ENCODE measurements around the gene RFPL3.
"Not testable (repeated sequence)": the region's sequence is repeated elsewhere in the genome, so short reads cannot be mapped to it uniquely, and the experiment has no call there.

The RFPL3 gene

DNA sequence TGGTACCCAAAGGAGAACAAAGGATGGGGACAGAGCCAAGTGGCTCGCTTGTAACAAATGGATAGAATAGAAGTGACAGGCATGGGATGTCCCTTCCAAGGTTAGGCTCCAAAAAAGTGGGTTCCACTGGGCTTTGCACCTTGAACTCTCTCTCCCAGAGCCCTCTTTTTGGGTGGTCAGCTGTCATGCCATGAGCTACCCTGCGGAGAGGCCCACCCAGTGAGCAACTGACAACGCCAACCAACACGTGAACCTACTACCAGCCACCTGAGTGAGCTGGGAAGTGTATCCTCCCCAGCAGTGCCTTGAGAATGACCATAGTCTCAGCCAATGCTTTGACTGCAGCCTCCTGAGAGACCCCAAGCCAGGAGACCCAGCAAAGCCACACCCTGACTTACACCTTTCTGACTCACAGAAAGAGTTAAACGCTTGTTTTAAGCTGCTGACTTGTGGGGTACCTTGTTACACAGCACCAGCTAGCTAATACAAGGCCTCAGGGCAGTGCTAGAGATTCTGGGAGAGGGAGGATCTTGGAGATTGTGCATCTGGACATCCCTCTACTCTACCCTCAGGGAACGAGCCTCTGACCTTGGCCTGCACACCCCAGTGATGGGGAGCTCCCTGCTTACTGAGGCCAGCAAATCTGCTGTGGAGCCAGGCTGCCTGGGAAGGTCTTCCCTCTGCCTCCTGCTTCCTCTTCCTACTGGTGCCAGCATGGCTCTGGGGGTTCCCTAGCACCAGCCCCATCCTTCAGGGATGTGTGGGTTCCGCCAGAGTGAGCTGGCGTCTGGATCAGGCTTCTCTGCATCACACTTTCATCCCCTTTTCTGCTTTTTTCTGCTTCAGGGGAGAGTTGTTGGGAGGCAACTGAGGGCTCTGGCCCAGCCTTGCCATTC is 29.1 kb upstream of the RFPL3 start:
- intact Hi-C loops (cut with DNase I), result no loop called here
- DNase-seq, result peak in 1 of 10 donors; percentile 44

DNA sequence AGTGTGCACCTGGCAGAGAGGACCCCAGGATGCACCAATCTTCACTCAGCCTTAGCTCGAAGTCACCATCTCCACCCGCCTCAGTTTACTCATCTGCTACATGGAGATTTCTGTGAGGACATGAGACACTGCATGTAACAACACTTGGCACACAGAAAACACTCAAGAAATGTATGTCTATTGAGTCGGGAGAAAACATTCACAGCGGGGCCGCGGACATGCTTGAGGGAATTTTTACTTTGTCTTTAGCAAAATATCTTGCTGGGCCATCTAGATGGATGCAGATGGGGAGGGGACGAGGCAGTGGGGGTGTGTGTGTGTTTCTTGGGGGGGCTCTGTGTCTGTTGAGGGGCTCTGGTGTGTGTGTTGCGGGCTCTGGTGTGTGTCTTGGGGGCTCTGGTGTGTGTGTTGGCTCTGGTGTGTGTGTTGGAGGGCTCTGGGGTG is 28.4 kb upstream of the RFPL3 start:
- DNase-seq, result peak in 1 of 10 donors; percentile 38
- intact Hi-C loops (cut with DNase I), result no loop called here

DNA sequence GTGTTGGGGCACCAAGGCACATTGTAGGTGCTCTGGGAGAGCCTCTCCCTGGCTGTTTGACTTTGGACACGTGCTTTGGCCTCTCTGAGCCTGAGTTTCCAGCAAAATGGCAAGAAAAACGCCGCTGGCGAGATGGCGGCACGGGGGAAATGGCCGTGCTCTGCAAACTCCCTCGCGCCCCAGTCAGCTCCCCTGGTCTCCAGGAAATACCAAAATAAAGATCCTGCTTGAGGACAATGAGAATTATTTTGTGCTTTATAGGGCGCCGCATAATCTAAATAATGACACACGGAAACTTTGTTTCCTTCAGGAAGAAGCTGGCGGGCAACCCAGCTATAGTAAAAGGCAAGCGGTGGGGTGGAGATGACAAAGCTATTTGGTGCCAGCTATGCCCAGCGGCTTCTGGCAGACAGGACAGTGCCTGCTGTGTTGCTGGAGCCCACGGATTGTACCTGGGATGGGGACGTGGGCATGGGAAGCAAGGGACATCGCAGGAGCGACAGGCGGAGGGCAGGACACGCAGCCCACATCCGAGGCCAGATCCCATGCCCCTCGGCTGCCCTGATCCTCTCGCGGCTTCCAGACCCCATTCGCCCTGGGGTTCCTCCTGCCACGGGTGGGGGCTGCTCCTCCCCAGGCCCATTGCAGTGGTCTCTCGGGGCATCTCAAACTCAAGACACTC is 26.3 kb upstream of the RFPL3 start:
- DNase-seq, result no peak

DNA sequence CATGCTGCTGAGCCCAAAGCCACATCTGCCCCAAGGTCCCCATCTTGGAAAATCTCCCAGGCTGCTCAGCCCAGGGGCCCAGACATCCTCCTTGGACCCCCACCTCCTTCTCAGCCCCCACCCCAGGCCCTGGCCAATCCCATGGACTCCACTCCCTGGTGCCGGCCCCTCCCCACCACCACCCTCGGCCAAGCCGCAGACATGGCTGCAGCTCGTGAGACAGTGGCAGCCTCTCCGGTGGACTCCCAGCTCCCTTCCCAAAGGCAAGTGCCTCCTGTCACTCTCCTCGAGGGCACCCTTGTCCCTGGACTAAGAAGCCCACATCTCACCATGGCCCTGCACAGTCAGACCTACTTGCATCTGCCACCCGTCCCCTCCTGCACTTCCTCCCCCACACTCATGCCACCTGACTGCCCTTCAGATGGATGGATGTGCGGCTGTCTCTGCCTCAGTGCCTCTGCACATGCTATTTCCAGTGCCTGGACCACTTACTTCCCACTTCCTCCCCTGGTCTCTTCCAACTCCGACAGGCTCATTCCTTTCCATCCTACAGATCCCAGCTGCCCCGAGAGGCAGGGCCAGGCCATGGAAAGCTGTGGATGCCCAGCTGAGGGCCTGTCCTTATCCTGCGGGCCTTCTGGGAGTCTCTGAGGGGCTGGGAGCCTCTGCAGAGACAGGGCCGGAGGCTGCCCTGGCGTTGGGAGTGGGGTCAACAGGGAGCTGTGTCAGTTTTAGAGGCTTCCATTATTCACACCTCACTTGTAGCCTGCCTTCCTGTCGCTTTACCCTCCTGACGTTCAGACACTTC is 25.5 kb upstream of the RFPL3 start:
- intact Hi-C loops (cut with DNase I), result no loop called here
- peak in 1 of 10 donors; percentile 69 for DNase-seq

More for the DNA sequence above, 26.3 kb upstream of the RFPL3 start:
- intact Hi-C loops (cut with DNase I), result no loop called here

DNA sequence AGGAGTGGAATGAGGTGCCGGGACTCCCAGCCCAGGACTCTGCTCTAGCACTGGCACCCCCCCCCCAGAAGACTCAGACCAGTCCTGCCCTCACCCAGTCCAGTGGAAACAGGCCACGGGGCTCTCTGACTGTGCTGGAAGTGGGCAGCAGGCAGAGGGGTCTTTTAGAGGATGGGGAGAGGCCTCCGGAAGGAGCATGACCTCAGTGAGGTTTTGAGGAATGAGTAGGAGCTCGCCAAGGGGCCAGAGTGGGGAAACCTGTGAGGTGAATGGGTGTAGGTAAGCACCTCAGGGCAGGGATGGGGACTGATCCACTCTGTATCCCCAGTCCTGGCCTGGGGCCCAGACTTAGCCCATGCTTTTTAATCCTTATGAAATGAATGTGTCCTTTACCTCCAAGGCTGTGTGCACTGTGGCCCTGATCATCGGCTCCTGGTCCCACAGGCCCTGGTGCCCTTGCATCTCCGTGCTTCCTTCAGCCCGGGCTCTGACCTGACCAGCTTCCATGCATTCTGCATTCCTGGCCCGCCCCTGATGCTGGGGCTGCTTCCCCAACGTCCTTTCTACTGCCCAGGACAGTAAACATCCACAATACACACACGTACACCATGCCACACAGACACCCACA is 24.4 kb upstream of the RFPL3 start:
- intact Hi-C loops (cut with DNase I), result no loop called here
- DNase-seq, result no peak

DNA sequence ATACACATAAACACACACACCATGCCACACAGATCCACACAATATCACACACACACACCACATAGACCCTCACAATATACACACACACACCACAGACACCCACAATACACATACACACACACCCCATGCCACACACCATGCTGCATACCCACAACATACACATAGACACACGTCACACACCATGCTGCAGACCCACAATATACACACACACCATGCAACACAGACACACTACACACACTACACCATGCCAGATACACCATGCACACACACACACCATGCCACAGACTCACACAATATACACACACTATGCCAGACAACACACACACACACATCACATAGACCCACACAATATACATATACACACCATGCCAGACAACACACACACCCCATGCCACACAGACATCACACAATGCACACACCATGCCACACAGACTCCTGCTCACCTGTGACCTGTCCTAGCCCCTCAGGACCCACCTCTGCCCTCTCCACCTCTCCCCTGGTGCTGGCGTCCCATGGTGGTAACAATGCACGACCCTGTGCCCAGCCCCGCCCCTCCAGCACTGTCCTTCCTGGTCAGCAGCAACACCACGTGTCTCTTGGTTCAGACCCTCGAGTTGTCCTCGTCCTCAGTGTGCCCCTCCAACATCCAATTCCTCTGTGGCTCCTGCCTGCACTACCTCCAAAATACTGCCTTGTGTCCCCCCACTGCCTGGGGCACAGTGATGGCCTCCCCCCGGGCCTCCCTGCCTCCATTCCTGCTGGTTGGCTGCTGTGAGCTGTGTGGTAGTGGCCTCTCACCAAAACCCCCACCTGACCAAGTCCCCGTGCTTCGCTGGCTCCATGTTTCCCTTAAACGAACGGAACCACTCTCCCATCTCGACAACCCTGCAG is 23.7 kb upstream of the RFPL3 start:
- DNase-seq, result no peak
- intact Hi-C loops (cut with DNase I), result no loop called here

DNA sequence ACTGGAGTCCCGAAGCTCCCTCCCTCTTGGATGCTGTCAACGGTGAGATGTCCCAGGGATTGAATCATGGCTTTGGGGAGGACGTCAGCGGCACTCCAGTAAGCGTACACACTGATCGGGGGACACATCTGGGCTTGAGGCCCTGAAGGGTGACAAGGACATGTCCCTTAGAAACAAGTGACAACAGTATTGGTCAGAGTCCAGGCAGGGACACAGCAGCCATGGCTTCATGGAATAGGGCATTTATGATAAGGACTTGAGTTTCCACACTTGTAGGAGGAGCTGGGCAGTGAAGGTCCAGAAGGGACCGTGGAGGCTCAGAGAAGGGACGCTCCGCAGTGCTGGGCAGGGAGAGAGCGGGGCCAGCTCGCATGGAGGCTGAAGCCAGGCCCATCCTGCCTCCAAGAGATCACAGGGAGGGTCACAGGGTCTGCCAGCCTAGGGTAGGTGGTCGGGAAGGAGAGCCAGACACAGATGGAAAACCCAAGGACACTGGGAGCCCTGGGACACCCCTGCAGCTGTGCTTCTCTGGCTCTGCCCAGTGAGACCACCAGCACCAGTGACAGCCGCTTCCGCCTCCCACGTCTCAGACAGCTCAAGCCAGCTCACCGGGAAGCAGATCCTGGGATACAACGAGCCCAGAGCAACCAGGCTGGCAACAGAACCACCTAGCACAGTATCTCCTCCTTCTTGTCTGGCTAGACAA is 22.9 kb upstream of the RFPL3 start:
- intact Hi-C loops (cut with DNase I), result no loop called here
- no peak for DNase-seq

DNA sequence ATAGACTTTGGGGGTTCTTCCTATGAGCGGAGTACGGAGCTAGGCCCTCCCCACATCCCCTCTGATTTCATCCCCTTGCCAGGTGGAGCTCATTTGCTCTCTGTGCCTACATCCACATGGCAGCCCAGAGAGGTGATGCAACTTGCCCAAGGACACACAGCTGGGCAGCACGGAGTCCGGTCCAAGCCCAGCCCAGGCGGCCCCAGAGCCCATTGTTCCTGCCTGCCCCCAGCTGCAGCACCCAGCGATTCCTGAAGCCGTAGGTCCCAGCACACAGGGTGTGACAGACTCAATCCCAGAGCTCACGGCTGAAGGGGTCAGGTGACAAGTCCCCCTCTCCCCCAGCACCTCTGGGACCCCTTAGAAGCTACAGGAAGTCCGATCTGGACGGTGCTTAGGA is 22.2 kb upstream of the RFPL3 start:
- no peak for DNase-seq
- intact Hi-C loops (cut with DNase I), result no loop called here

DNA sequence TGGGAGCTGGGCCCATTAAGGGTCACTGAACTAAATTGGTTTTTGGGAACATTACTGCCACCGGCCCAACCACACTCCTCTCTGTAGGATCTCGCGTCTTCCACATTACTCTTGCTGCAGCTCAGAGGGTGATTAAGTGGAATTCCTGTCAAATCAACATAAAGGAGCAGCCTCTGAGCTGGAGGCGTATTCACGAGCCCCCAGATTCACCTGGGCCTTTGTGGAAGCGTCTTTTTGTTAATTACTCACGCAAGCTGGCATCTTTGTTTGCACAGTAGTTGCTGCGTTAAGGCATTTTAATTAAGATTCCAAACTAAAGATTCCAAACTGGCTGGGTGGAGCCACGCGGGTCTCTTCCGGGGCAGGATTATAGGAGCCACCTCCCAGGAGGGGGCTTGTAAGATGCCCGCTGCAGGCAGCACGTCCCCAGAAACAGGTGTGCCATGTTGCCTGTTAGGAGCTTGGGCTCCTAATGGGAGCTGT is 21.5 kb upstream of the RFPL3 start:
- no peak for DNase-seq
- intact Hi-C loops (cut with DNase I), result no loop called here

DNA sequence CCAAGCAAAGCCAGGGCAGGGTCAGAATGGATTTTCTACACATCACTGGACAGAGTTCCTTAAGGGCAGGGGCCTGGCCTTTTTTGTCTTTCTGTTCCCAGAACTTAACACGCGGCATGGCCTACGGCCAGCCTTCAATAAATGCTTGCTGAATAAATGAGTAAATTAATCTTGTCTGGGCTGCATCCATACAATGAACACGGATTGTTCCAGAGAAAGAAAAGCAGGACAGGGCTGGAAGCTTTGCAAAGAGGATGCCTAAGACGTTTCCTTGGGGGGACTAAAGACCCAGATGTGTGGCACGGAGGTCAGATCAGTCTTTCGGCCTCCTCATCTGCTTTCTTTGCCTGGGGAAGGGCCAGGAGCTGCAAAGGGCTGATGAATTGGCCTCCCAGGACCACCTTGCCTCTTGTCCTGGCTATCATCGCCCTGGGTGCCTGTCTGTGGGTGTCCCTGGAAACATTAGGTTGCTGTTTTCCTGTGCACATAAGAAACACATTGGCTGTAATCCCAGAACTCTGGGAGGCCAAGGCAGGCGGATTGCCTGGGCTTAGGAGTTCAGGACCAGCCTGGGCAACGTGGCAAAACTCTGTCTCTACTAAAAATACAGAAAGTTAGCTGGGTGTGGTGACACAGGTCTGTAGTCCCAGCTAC is 20.8 kb upstream of the RFPL3 start:
- intact Hi-C loops (cut with DNase I), result no loop called here
- DNase-seq, result no peak

DNA sequence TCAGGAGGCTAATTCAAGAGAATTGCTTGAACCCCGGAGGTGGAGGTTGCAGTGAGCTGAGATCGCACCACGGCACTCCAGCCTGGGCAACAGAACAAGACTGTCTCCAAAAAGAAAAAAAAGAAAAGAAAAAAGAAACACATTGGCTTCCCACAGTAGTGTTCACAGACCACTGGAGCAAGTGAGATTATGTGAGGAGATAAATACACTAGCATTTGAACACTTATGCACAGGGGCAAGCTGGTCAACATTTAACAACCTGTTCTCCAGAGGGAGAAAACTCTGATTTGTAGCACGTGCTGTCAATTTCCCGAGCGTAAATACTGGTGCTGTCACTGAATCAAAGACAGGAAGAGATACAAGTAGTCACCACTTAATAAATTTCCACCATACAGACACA is 20.2 kb upstream of the RFPL3 start:
- intact Hi-C loops (cut with DNase I); DNase-seq: not testable (repeated sequence)

DNA sequence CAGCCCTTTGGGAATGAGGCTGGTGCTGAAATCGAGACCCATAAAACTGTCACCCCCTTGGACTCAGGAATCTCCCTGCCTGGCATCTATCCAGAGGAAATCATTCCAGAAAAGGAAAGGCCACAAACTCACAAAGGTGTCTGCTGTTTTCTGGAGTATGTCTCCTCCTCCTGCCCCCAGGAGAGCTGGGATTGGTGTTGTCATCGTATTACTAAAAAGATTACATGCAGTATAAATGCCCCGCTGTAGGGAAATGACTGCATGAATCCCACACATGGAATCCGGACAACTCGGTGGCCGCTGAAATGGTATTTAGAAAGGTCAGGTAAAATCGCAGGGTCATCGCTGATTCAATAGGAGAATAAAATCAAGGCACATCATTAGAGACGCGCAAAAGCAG is 18.9 kb upstream of the RFPL3 start:
- DNase-seq, result no peak
- intact Hi-C loops (cut with DNase I), result no loop called here

DNA sequence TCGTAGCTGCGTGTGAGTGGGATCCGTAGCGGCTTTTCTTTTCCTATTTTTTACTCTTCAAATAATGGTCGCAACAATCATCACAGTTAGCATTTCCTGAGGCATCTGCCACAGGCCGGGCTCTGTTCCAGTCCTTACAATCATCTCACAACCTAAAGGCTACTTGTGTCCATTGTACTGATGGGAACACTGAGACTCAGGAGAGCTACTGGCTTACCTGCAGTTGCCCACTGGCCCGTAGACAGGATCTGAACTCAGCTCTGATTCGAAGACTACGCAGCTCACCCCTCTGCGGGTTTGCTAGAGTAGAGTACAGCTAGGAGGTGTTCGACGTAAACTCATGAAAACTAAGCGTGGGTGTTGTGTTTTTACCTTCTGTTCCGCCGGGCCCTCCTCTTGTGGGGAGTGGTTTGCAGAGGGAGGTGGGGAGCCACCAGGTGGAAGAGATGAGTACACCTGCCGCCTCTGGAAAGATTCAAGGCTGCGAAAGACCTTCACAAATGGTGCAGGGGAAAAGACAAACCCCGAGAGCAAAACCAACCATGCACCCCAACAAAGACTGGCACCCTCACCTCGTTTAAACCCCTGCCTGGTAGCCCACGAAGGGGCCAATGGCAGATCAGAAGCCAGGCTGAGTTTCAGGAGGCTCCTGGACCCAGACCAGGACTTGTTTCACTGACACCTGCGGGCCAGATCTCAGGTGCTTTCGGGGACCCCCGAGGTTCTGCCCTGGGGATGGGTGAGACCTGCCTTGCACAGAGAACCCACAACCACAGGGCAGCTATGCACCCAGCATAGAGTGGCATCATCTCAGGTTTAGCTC is 18.3 kb upstream of the RFPL3 start:
- intact Hi-C loops (cut with DNase I), result no loop called here
- DNase-seq, result no peak

DNA sequence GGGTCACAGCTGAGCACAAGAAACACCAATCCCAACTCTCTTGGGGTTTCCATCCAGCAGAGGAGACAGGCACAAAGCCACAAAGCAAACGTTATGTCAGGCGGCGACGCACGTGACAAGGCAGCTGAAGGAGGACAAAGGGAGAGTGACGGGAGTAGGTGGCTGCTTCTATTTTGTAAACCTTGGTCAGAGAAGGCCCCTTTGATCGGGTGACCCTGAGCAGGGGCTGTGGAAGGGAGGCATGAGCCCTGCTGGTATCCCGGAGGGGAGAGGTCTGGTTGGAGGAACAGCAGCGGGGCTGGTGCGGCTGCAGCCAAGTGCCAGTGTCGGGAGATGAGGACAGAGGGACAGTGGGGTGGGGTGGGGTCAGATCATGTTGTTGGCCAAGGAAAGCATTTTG is 17.3 kb upstream of the RFPL3 start:
- intact Hi-C loops (cut with DNase I), result no loop called here
- no peak for DNase-seq

DNA sequence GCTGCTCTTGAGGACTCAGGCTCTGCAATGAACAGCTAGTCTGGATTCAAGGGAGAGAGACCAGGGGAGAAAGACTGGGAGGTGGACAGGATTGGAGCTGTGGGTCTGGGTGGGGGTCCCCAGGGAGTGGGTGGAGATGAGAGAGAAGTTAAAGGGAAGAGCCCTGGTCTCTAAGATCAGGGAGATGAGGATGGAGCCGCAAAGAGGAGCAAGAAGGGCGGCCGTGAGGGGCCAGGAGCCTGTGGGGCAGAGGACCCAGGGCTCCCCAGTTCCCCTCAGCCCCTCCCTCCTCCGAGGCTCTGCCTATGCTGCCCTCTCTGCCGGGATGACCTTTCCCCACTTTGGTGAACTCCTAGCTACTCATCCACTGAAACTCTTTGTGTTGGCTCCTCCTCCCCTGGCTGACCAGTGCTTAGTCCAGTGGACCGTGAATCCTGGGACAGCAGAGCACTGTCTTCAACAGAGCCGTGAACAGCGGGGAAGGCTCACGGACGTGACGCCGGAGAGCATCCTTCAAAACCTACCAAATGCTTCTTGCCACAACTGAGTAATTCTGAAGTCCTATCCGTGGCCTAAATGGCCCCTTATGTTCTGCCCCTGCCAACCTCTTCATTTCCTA is 16.4 kb upstream of the RFPL3 start:
- DNase-seq, result no peak
- intact Hi-C loops (cut with DNase I), result no loop called here

DNA sequence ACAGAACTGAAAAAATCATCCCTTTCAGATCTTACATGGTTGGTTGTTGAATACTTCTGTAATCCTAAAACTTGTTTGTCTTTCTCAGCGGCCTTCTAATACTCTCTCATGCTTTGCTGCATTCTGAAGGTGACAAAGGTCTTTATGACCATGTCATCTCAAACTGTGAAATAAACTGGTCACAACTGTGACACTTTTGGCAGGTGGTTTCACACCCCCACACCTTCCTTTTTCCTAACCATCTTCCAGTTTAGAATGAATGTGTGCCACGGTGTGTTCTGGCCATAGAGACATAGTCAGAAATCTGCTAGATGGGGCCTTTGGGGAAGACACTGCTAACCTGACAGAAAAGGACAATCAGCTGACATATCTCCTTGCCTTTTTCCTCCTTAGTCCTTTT is 14.7 kb upstream of the RFPL3 start:
- no peak for DNase-seq
- intact Hi-C loops (cut with DNase I), result no loop called here

DNA sequence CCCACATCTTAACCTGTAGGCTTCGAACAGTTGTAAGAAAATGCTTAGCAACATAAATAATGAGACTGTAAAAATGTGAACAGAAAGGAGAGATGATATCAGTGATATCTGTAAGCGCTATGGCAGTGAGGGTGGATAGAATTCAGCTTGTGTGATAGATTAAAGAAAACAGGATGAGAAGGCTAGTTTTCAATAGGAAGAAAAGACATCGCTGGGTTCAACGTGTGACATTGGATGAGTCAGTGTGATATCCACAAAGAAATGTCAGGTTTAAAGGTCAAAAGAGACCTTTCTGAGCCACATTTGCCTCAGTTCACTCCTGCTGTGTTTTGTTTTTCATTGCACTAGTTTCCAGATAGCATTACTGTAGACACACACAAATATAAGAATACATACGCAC is 13.7 kb upstream of the RFPL3 start:
- DNase-seq, result no peak
- intact Hi-C loops (cut with DNase I), result no loop called here
